Activated CD4-positive, CD25-positive, alpha-beta regulatory T cell treated with anti-CD3 and anti-CD28 coated beads, Interleukin-2, amount 50 U/mL, for 72 hours (primary cell): ENCODE results near the gene HOXB9.

Experiments
- DNase-seq: peaks from one replicate; pipeline ENCODE4 v3.0.0; 2021

HOXB9 gene

DNA sequence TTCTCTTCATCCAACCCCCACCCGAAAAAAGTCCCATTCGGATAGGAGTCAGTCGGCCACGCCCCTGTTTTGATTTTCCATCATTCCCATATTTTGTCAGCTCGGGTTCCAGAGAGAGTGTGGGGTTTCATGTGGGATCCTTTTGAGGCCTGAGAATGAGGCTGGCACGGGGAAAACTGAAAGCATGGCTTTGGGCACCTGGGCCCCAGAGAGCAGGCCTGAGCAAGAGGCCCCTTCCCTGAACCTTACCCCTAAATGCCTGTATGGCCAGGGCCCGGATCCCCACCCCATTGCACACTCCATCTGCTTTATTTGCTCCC lies 43.4 kb downstream of the HOXB9 start:
- DNase-seq, result no peak

DNA sequence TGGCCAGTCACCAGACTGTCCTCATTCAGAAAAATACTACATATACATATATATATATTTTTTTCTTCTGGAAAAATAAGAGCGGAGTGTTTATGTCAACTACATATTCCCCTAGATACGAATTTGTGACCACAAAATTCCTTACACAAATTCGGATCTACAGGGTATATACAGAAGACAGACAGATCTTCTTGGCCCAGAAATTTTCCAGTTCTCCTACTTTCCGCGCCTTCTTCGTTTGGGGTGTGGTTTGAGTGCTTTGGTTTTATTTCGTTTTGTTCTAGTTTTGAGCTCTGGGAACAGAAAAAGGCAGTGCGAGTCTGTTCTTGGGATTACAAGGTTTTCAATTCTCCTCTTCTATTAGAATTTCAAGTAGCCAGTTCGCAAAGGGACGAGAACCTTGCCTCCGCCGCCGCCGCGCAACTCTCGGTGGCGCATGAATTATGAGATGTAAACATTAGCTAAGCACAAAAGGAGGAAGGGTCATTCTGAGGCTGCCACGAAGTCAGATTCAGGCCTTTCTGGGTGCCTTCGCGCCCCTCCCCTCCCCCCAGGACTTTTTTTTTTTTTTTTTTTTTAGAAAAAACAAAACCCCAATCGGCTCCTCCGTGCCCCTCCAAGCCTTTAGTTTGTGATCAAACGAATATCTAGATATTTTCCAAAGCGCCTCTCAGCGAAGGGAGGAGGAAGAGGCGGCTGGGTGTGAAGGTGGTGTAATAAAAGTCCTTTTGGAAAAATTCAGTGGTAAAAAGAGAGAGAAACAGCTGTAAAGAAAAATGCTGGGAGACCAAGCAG lies 46.2 kb downstream of the HOXB9 start:
- no peak for DNase-seq

GRCh38 chr17:48579471-48579759 lies 46.7 kb downstream of the HOXB9 start:
- no peak for DNase-seq

GRCh38 chr17:48578616-48579470 lies 47.3 kb downstream of the HOXB9 start:
- DNase-seq, result no peak

DNA sequence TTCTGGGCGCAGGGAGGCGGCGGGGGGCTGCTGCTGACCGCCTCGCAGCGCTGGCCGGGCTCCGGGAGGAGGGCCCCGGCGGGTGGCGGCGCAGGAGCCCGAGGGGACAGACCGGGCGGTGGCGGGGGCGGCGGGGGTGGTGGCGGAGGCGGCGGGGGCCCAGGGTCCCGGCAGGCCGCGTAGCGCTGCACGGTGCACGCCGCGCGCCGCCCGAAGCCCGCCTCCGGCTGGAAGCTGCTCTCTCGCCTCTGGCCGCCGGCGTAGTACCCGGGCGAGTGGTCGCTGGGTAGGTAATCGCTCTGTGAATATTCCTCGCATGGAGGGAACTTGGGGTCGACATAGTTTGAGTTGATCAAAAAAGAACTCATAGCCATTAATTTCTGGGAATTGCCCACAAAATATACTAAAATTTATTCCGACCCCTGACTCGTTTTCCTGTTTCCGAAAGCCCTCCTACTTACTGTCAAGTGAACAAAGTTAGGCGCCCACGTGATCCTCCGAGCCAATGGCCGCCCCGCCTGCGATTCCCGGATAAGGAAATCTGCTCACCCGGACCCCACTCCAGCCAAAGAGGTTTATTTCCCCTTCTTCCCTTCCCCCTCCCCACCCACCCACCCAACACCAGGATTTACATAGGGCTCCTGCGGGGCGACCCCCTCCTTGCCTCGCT lies 48.1 kb downstream of the HOXB9 start, which contains the start of gene HOXB4:
HOXB4 (minus strand) TSS at position 405 of the 670 bp plus-strand sequence; CDS start at position 374, 31 bp downstream.
- DNase-seq, result peak; percentile 65

- no peak for DNase-seq
Measured at GRCh38 chr17:48577330-48577945, 48.7 kb downstream of the HOXB9 start.

DNA sequence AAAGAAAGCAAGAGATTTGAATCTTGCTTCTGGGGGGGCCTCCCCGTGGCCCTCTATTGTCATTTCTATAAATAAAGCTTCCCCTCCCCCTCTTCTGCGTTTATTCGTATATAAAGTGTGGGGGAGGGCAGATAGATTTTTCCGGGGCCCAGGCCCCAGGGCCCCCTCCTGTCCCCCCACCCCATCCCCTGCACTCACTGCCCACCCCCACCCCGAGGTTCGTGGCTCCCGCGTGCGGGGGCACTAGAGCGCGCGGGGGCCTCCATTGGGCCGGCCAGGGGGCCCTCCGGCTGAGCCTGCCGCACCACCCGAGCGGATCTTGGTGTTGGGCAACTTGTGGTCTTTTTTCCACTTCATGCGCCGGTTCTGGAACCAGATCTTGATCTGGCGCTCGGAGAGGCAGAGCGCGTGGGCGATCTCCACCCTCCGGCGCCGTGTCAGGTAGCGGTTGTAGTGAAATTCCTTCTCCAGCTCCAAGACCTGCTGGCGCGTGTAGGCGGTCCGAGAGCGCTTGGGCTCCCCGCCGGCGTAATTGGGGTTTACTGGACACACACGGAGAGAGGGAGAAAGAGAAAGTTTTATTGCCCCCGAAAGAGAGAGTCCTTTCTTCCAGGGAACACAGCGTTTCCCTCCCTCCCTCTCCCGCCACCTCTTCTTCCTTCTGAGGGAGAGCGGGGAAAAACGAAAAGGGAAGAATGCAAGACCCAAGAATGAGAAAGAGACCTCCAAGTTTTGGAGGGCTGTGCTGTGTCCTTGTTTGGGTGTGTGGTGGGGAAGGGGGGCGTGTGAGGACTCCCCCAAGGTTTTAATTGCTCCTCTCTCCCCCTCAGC lies 49.5 kb downstream of the HOXB9 start:
- no peak for DNase-seq

DNA sequence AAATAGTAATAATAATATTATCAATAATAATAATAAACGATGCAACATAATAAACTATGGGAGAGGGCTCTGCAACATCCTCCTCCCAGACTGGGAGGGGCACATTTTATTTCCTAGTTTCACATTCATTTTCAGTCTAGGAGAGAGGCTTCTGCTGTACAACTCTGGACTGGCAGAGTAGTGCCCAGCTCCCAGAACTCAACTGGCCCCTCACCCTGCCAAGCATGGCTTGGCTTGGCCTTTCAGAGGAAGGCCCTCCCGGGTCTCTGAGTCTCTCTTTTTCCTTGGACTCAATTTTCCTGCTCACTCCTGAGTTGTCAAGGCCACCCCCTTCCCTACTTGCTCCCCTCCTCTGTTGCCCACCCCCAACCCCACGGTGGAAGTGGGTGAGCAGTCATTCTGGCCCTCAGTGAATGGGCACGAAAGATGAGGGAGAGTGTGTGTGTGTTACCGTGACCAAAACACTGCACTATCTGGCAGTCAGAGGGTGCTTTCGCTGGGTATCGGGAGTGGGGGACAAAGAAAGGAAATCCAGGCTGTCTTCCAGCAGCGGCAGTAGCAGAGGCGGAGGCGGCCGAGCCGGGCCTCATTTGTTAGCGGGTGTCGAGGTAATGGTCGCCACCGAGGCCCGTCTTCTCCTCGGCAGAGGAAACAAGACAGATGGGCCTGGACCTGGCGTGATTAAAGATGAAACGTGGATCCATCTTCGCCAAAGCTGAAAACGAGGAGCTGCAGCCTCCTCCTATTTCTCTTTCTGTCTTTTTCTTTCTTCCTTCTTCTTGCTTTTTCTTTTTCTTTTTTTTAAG lies 50.3 kb downstream of the HOXB9 start:
- DNase-seq, result no peak

DNA sequence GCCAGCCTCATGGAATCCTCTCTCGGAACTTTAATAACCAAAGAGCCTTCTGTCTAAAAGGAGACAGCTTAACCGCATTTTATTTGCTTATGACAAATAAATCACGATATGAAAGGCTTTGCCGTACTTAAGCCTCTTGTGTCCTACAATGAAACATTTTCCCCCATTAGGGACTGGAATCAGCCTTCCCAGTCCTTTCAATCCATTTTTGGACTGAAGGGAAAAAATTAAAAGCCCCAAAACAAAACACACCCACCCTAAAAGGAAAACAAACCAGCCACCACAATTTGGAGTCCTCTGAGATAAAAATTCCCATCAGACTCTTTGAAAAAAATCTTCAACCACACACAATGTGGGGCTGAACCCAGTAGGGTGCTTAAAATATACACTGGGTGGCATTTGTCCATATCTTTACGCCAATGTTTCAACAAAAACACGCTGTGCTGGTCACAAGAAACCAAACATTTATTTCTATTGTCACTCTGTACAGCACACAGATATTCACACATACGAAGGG lies 51.0 kb downstream of the HOXB9 start:
- DNase-seq, result no peak

- no peak for DNase-seq
Measured at GRCh38 chr17:48574505-48575065, 51.6 kb downstream of the HOXB9 start.

- no peak for DNase-seq
Measured at GRCh38 chr17:48571826-48572417, 54.2 kb downstream of the HOXB9 start.
